GM18507 (cell line): ENCODE measurements around the gene ADAM8.

Experiments
- DNase-seq: peaks from one replicate; pipeline ENCODE4 v3.0.0; 2011; ENCODE audit warnings: low read depth; ENCODE audit not compliant: insufficient read length; ENCODE audit errors: extremely low spot score
- FAIRE-seq: peaks from 2 replicates; lab custom pipeline; 2011; peaks lifted over from hg19 to GRCh38; lab: Jason Lieb, UNC

ADAM8 gene

DNA sequence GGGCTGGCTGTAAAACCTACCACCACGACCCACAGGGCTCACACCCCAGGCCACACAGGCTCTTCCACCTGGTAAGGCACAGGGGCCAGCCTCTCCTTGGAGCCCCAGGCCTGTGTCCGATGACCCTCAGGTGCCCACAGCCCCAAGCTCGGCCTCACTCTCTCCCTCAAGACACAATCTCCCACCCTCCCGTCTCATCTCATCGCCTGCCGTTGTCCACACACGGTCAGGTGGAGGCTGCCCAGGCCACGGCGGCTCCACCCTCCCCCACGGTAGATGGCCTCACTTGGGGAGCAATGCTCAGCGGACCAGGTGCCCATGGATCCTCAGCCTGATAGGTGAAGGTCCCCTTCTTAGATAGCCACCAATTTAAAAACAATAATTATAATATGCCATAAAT is 55.3 kb downstream of the ADAM8 start:
- FAIRE-seq (no peak), DNase-seq (no peak)

DNA sequence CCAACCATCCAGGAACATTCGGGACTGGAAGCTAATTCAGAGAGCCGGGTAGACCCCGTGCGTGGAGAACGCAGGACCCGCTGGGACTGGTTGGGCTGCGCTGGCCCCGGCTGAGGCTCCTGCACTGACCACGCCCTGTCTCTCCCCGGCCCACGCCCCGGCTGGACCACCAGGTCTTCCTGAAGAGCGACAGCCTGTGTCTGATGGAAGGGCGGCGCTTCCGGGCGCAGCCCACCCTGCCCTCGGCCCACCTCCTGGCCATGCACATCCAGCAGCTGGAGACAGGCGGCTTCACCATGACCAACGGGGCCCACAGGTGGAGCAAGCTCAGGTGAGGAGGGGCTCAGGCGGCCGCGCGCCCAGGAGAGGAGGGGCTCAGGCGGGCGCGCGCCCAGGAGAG is 56.9 kb downstream of the ADAM8 start:
- DNase-seq (no peak), FAIRE-seq (no peak)

DNA sequence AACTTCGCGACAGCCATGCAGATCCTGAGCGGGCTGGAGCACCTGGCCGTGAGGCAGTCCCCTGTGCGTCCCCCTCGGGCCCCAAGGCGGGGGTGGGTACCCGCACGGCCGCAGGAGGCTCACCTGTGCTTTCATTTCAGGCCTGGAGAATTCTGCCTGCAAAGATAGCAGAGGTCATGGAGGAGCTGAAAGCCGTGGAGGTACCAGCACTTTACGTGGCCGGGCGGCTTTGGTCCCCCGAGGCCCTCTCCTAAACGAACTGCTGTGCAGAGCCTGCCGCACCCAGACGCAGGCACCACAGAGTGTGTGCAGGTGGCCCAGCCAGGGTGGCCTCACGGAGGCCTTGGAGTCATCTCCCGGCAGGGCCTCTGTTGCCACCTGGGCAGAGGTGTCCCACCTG is 57.8 kb downstream of the ADAM8 start:
- DNase-seq (no peak), FAIRE-seq (no peak)

DNA sequence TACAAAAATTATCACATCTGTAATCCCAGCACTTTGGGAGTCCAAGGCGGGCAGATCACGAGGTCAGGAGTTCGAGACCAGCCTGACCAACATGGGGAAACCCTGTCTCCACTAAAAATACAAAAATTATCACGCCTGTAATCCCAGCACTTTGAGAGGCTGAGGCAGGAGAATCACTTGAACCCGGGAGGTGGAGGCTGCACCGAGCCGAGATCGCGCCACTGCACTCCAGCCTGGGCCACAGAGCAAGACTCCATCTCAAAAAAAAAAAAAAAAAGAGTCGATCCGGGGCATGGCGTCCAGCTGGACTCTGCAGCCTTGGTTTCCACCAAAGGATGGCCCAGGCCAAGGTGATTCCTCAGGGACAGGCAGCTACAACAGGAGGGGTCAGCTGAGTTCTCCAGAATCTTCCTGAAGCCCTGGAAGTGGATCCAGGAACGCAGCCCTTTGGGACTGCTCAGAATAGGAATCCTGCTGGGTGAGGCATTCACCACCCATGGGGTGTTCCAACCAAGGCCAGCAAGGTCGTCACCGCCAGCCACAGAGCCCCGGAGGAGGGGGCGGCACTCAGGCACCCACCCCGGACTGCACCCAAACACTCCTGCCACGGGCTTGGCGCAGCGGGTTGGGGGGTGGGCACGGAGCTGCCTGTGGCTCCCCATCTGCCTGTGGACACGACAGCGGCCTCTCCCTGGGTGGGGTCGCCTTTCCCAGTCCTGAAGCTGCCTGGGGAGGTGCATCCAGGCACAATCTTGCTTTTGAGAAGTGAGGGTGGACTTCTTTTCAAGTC is 58.7 kb downstream of the ADAM8 start:
- FAIRE-seq (no peak), DNase-seq (no peak)

DNA sequence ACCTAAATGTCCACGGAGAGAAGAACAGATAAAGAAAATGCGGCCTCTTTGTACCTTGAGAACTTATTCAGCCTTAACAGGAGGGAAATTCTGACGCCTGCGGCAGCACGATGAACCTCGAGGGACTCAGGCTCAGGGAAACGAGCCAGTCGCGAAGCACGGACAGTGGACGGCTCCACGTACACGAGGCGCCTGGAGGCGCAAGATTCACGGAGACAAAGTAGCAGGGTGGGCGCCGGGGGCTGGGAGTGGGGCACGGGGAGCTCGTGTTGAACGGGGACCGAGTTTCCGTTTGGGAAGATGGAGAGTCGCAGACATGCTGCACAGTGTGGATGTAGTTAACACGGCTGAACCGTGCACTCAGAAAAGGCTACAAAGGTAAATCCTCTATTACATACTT is 59.9 kb downstream of the ADAM8 start:
- no peak for FAIRE-seq
- no peak for DNase-seq

DNA sequence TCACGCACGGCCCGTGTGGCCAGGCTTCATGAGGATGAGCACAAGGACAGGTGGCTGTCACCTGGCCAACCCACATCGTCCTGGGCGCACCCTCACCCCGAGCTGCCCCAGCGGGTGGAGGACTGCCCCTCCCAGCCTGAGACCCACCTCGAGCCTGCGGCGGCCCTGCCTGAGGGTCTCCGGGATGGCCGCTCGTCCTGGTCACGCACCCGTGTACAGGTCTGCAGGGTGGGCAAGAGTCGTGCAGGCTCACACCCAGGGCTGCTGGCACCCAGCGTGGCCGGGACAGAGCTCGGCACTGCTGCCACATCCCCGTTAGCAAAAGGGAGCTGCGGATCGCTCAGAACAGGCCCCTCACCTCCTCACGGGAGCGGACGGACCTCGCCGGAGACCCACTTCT is 61.1 kb downstream of the ADAM8 start:
- FAIRE-seq (no peak), DNase-seq (no peak)

DNA sequence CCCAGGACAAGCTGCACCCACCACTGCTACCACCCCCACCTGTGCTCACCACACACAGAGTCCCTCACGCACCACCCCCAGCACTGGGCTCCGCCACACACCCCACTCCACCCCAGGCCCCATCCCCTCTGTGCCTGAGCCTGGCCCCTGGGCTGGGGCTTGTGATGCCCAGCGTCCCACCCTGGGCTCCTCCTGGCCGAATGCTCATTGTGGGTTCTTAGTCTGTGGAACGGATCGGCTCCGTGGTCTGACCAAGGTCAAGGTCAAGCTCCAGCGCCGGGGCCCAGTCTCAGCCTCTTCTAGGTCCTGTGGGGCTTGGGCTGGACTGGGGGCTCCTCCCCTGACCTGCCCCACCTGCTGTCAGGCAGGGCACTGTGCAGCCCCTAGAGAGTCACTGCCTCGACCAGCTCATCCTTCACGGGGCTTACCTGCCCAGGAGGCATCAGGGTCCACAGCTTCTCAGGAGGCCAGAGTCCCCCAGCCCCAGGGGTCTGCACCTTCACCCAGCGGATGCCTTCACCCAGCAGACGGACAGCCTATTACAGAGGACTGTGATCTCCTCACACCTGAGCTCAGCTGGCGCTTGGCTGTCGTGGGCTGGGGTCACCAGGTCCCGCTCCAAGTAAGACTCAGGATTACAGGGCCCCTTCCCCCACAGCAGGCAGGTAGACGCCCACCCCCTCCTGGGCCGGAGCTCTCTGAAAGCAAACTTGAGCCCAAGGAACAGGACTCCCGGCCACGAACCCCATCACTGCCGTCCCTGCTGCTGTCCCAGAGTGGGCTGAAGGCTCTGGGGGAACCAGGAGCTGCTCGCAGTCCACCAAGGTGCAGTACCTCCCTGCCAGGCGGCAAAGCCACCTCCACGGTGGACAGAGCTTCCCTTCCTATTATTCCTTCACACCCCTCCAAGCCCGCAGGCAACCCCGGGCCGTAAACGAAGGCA is 61.9 kb downstream of the ADAM8 start:
- FAIRE-seq = no peak
- DNase-seq = no peak

DNA sequence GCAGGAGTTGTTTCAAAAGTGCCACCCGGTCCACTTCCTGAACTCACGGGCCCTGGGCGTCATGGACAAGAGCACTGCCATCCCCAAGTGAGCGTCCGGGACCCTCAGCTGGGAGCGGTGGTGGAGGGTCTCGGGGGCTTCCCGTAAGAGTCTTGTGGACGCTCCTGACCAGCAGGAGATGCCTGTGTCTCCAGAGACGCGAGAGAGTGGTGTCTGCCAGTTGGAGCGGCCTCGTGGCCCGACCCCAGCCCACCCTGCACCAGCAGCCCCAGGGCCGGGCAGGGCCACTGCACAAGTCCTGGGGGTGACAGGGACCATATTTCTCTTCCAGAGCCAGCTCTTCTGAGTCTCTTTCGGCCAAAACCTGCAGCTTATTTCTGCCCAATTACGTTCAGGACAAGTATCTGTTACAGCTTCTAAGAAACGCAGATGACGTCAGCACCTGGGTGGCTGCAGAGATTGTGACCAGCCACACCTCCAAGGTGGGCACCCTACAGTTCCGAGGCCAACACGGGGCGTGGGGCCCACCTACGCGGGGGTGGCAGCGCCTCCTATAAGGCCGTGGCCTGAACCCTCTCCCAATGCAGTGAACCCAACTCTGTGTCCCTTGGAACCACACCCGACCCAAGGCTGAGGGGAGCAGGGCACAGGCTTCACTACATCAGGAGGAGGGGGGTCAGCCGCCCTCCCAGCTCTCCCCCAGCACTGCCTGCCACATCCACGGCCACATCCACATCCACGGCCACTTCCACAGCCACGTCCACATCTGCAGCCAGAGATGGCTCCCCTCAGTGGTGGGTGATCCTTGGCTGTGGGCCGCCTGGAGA is 62.8 kb downstream of the ADAM8 start:
- FAIRE-seq (no peak), DNase-seq (no peak)

DNA sequence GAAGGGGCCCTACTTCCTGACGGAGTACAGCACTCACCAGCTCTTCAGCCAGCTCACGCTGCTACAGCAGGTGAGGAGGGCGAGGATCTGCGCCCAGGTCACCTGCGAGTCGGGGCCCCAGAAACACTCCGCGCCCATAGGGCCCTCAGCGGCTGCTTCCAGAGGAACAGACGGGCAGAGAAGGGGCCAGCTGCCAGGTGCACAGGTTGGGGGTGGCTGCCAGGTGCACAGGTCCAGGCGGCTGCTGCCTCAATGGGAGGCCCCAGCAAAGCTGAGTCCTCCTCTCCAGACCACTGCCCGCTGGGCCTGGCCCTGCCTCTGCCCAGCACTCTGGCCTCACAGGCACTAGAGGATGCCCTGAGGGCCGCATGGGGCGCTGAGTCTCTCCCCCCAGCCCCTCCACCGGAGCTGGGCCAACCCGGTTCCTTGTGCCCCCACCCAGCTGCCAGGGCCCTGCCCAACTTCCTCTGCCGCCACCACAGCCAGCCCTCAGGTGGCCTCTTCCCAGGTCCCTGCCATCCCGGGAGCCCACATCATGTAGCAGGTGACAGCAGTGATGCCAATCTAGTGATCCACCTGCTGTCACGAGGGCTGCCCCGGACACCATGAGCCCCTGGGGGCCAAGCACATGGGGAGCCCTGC is 63.7 kb downstream of the ADAM8 start:
- DNase-seq = no peak
- no peak for FAIRE-seq
